NCI-H128 (cell line): Measurements from ENCODE around the gene ATG2A.

Experiments used
- DNase-seq: peaks from one replicate; lab custom pipeline; 2025; ENCODE audit not compliant: unreplicated experiment; lab: John Stamatoyannopoulos, UW

ATG2A gene

GRCh38 chr11:64872790-64873488, 44.1 kb downstream of the ATG2A start:
- DNase-seq, result no peak

GRCh38 chr11:64871492-64871891, 45.5 kb downstream of the ATG2A start:
- DNase-seq, result no peak

DNA sequence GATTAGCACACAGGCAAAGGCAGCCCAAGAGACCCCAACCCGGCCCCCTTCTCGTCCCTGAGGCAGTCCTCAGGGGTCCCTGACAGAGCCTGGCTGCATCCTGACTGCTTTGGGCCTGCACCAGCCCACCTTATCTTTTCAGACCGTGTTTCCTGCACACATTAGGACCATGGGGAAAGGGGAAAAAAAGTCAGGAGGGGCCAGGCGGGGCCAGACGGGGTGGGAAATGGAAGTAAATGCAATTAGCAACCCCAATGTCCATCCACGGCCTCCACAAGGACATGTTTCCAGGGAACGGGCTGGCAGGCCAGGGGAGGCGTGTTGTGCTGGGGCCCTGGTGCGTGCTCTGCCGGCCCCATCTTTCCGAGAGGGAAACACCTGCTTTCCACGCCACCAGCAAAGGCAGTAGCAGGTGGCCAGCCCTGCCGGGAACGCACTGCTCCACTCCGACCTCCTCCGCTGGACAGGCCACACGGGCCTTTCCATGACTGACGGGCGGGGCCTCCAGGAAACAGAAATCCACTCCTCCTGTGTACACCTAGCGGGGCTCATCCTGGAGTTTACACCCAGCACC, 46.0 kb downstream of the ATG2A start:
- DNase-seq, result no peak

GRCh38 chr11:64870176-64870892, 46.7 kb downstream of the ATG2A start:
- no peak for DNase-seq

- DNase-seq, result no peak
Measured at GRCh38 chr11:64869571-64870175, 47.3 kb downstream of the ATG2A start.

DNA sequence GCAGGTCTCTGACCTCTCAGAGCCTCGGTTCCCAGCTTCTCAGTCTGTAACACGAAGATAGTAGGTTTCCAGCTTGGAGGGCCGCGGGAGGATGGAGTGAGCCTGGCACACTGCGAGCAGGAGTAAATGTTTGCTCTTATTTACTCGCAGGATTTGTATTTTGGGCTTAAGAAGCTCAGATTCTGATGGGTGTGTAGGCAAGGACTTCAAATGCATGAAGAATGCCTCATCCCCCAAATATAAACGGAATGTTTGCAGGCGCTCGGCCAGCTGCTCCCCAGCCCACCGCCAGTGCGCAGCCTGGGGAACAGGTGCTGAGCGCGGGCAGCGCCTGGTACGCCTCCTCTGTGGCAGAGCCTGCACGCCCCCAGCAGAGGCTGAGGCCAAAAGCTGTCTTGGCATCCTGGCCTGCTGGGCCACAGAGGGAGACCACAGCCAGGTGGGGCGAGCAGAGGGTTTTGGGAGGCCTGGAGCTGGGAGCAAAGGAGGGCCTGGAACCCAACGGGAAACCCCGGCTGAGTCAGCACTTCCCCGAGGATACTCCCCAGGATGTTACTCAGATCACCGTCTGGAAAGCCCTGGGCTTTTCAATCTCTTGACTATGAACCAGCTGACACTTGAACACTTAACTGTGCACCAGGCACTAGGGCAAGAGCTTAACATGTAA, 48.0 kb downstream of the ATG2A start:
- no peak for DNase-seq

DNA sequence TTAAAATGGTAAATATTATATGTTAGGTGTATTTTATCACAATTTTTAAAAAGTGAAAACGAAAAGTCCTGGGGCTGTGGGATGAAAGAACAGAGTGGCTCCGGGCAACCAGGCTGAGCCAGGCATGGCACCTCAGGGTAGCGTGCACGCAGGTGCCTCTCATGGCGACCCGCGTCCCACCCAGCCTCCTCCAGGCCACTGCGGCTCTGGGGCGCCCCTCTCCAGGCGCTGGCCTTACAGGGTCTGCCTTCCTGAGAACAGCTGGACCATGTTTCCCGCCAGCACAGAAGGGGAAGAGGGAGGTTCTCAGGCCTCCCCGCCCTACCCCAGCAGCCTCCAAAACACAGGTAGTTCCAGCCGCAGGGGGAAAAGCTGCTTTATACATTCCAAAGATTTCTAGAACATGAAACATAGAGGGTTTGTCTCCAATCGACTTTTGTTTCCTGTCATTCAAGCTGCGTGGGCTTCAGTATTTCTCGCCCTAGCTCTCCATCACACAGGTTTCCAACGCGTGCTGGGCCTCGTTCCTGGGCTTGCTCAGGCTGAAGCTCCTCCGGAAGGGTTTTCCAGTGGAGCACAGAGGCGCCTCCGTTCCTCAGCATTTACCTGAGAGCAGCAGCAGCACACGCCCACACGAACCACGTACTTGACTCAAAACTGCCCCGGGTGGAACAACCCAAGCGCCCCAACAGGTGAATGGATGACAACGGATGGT, 49.1 kb downstream of the ATG2A start:
- DNase-seq, result no peak

- no peak for DNase-seq
Measured at GRCh38 chr11:64866173-64866491, 50.9 kb downstream of the ATG2A start.

GRCh38 chr11:64865286-64866172, 51.5 kb downstream of the ATG2A start:
- no peak for DNase-seq

DNA sequence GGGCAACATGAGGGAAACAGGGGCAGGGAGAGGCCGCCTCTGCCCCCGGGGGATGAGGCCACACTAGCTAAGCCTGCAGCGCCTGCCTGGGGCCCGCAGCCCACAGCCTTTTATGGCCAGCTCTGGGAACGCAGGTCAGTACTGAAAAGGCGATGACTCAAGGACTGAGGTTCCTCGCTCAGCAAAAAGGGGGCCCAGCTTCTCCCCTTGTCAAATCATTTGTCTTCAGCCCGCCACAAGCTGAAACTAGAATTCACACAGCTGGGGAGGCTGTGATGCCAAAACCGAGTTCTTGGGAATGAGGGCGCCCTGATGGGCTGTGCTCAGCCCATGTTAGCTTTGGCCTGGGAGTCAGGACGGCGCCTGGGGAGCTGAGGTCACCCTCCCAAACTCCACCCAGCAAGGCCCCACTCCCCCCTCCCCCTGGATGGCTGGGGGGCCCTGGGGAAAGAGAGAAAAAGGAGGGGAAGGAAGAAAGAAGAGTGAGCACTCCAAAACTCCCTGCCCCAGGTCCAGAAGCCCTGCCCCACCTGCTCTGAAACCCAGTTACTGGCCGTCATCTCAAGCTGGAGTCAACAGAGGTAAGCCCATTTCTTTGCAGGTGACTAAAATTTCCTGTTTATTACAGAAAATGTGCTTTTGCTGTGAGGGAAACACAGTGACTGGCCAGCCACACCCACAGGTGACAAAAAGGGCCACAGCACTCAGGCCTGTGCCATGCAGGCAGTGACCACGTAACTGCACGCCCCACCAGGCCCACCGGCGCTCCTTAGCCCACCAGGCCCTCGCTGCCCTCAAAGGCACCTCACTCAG, 52.3 kb downstream of the ATG2A start:
- no peak for DNase-seq

GRCh38 chr11:64864135-64864472, 52.9 kb downstream of the ATG2A start:
- DNase-seq, result no peak

DNA sequence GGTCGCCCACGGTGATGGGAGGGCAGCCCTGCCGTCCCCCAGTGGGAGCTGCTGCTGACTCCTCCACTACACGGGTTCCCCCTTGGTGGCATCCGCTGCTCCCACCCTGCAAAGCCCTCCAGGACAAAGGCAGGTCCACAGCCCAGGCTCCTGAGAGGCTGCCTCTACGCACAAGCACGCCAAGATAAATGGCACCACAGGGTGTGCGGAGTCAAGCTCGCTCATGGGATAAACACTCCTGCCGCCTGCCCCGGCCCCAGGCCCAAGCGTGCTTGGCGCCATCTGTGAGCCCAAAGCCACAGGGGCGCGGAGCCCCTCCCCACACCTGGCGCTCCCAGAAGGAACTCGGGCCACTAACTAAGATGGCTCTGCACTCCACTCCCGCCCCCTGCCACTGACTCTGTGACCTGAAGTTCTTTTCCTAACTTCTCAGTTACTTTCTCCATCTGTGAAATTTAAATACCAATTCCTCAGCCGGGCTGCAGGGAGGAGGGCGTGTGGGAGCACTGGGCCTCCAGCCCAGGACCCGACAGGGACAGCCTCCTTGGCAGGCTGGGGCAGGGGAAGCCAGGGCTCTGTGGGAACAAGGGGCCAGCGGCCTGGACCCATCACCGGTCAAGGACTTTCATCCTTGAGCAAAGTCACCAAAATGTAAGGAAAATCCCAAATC, 53.5 kb downstream of the ATG2A start:
- no peak for DNase-seq

- DNase-seq, result no peak
Measured at GRCh38 chr11:64862987-64863390, 54.0 kb downstream of the ATG2A start.

DNA sequence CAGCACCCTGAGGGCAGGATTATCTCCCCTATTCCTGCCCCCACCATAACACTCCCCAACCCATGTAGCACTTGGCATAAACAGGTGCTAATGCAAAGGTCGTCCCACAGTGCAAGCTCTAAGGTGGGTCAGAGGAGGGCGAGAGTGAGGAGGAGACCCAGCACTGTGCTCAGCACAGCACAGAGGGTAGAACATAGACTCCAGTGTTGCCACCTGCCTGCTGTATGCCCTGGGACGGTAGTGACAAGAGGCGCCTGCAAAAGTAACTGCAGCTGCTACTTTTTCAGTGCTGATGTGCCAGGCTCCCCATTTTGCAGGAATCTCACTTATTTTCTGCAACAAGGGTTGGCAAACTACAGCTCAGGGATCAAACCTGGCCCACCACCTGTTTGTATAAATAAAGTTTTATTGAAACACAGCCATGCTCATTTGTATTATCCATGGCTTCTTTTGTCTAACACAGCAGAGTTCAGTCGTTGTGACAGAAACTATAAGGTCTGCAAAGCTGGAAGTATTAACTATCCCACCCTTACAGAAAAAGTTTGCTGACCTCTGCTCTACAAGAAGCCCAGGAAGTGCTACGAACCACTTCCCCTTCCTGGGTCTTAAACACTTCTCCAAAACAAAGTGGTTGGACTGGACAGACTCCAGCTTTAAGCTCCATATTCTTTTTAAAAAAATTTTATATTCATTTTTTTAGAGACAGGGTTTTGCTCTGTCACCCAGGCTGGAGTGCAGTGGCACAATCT, 55.6 kb downstream of the ATG2A start:
- DNase-seq, result no peak

GRCh38 chr11:64859542-64860414, 57.2 kb downstream of the ATG2A start:
- DNase-seq, result no peak

GRCh38 chr11:64858467-64859263, 58.3 kb downstream of the ATG2A start:
- DNase-seq, result no peak
